ENCODE data around the gene BMP6. TPM values are rescaled to one million over a fixed set of nuclear protein-coding genes. Genes with fewer than 3 reads are reported as not detected.

Gene BMP6
- total and polyA plus RNA-seq, 2 experiments from 2014 or later, result 0.84 to 2.8 TPM

- TF ChIP-seq, protein P1, sequence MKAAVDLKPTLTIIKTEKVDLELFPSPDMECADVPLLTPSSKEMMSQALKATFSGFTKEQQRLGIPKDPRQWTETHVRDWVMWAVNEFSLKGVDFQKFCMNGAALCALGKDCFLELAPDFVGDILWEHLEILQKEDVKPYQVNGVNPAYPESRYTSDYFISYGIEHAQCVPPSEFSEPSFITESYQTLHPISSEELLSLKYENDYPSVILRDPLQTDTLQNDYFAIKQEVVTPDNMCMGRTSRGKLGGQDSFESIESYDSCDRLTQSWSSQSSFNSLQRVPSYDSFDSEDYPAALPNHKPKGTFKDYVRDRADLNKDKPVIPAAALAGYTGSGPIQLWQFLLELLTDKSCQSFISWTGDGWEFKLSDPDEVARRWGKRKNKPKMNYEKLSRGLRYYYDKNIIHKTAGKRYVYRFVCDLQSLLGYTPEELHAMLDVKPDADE (IDR thresholded peaks at IDR 0.05), result no peak
- TF ChIP-seq JUNB (IDR thresholded peaks at IDR 0.05; ENCODE audit: unreplicated experiment) (no peak), NANOG (IDR thresholded peaks at IDR 0.05; ENCODE audit: borderline replicate concordance) (no peak)
These were observed 32.6 kb downstream of the BMP6 start (continued) for GRCh38 chr6:7758456-7758855.

DNA sequence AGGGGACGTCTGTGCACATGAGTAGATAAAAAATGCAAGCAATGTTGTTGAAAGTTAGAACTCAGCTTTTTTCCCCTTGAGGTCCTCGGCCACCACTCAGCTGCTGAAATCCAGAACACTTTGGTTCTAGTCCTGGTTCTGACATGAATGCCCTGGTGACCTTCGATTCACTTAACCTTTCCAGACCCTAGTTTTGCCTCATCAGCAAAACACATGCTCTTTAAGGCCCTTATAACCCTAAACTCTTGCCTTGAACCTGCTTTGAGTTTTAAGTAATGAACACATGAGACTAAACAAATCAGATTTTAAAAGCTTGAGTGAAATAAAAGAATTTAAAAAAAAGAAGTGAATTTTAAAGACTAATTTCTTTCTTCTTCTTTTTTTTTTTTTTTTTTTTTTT, 33.4 kb downstream of the BMP6 start:
- DNase-seq (ENCODE audit: low spot score) (no peak), ATAC-seq (no peak)
- H3K27me3 Mint-ChIP-seq (ENCODE audit: insufficient read depth, low read depth, poor library complexity), result no peaks in the 10 kb centered on the region
- Histone ChIP-seq H3K36me3 (ENCODE audit: insufficient read depth) (no peaks in the 10 kb centered on the region), H3K4me2 (no peak overlapping the region), H3K4me3 (no peak overlapping the region), H3K27ac (ENCODE audit: low read depth) (no peak overlapping the region), H4K20me1 (replicated peaks; ENCODE audit: insufficient read depth) (no peaks in the 10 kb centered on the region), H3K79me2 (replicated peaks; ENCODE audit: insufficient read depth) (no peaks in the 10 kb centered on the region), H3K27me3 (ENCODE audit: insufficient read depth) (no peaks in the 10 kb centered on the region), H3K4me1 (ENCODE audit: insufficient read depth) (no peaks in the 10 kb centered on the region), H2AFZ (no peak overlapping the region), H3F3A (replicated peaks; ENCODE audit: low read depth) (no peaks in the 10 kb centered on the region), H3K9me2 (ENCODE audit: insufficient read depth) (no peaks in the 10 kb centered on the region)
- H3K4me3 Mint-ChIP-seq, result no peak overlapping the region
- TF ChIP-seq, protein P1 (IDR thresholded peaks at IDR 0.05), result no peak
- TF ChIP-seq, protein P2, sequence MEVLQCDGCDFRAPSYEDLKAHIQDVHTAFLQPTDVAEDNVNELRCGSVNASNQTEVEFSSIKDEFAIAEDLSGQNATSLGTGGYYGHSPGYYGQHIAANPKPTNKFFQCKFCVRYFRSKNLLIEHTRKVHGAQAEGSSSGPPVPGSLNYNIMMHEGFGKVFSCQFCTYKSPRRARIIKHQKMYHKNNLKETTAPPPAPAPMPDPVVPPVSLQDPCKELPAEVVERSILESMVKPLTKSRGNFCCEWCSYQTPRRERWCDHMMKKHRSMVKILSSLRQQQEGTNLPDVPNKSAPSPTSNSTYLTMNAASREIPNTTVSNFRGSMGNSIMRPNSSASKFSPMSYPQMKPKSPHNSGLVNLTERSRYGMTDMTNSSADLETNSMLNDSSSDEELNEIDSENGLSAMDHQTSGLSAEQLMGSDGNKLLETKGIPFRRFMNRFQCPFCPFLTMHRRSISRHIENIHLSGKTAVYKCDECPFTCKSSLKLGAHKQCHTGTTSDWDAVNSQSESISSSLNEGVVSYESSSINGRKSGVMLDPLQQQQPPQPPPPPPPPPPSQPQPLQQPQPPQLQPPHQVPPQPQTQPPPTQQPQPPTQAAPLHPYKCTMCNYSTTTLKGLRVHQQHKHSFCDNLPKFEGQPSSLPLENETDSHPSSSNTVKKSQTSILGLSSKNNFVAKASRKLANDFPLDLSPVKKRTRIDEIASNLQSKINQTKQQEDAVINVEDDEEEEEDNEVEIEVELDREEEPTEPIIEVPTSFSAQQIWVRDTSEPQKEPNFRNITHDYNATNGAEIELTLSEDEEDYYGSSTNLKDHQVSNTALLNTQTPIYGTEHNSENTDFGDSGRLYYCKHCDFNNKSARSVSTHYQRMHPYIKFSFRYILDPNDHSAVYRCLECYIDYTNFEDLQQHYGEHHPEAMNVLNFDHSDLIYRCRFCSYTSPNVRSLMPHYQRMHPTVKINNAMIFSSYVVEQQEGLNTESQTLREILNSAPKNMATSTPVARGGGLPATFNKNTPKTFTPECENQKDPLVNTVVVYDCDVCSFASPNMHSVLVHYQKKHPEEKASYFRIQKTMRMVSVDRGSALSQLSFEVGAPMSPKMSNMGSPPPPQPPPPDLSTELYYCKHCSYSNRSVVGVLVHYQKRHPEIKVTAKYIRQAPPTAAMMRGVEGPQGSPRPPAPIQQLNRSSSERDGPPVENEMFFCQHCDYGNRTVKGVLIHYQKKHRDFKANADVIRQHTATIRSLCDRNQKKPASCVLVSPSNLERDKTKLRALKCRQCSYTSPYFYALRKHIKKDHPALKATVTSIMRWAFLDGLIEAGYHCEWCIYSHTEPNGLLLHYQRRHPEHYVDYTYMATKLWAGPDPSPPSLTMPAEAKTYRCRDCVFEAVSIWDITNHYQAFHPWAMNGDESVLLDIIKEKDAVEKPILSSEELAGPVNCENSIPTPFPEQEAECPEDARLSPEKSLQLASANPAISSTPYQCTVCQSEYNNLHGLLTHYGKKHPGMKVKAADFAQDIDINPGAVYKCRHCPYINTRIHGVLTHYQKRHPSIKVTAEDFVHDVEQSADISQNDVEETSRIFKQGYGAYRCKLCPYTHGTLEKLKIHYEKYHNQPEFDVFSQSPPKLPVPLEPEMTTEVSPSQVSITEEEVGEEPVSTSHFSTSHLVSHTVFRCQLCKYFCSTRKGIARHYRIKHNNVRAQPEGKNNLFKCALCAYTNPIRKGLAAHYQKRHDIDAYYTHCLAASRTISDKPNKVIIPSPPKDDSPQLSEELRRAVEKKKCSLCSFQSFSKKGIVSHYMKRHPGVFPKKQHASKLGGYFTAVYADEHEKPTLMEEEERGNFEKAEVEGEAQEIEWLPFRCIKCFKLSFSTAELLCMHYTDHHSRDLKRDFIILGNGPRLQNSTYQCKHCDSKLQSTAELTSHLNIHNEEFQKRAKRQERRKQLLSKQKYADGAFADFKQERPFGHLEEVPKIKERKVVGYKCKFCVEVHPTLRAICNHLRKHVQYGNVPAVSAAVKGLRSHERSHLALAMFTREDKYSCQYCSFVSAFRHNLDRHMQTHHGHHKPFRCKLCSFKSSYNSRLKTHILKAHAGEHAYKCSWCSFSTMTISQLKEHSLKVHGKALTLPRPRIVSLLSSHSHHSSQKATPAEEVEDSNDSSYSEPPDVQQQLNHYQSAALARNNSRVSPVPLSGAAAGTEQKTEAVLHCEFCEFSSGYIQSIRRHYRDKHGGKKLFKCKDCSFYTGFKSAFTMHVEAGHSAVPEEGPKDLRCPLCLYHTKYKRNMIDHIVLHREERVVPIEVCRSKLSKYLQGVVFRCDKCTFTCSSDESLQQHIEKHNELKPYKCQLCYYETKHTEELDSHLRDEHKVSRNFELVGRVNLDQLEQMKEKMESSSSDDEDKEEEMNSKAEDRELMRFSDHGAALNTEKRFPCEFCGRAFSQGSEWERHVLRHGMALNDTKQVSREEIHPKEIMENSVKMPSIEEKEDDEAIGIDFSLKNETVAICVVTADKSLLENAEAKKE (CRISPR knock-in tag; IDR thresholded peaks at IDR 0.05), result no peak
- TF ChIP-seq NANOG (IDR thresholded peaks at IDR 0.05; ENCODE audit: borderline replicate concordance), result no peak
- no peak for TF ChIP-seq REST (IDR thresholded peaks at IDR 0.05; ENCODE audit: unreplicated experiment)
- TF ChIP-seq STAT1 (IDR thresholded peaks at IDR 0.05; ENCODE audit: unreplicated experiment), result no peak
- no peaks in the 10 kb centered on the region for H3K4me1 Mint-ChIP-seq
- no peak overlapping the region for H3K27ac Mint-ChIP-seq
- H3K36me3 Mint-ChIP-seq (ENCODE audit: low read depth), result no peaks in the 10 kb centered on the region
- no peaks in the 10 kb centered on the region; the same call in 2 of the 3 replicates for H3K9me3 Mint-ChIP-seq
